ENCODE measurements around the gene FRMD3. TPM values are rescaled to one million over a fixed set of nuclear protein-coding genes. Genes with fewer than 3 reads are reported as not detected.

Gene FRMD3
- total and polyA plus RNA-seq, 8 donors: 1.0 to 3.7 (median 2.3) TPM

GRCh38 chr9:83560169-83560826 lies 22.1 kb upstream of the FRMD3 start:
- H3K27me3 ChIP-seq: no peaks in the 10 kb centered on the region
- DNase-seq: no peak
- no peak for ATAC-seq
- intact Hi-C loops (cut with DNase I): no loop called here
- no peaks in the 10 kb centered on the region for H3K9me3 ChIP-seq
- no peak for TF ChIP-seq CTCF (IDR thresholded peaks at IDR 0.05)
- no peak overlapping the region for H3K27ac ChIP-seq
- no peak overlapping the region for H3K4me3 ChIP-seq
- H3K36me3 ChIP-seq: no peaks in the 10 kb centered on the region
- H3K4me1 ChIP-seq: no peaks in the 10 kb centered on the region

- TF ChIP-seq CTCF (IDR thresholded peaks at IDR 0.05): no peak
- no peaks in the 10 kb centered on the region for H3K36me3 ChIP-seq
- H3K9me3 ChIP-seq: no peaks in the 10 kb centered on the region
- no peak overlapping the region for H3K4me3 ChIP-seq
- H3K27ac ChIP-seq: no peak overlapping the region
- H3K27me3 ChIP-seq: no peaks in the 10 kb centered on the region
- ATAC-seq: no peak
- no peak for DNase-seq
- intact Hi-C loops (cut with DNase I): no loop called here
- no peaks in the 10 kb centered on the region for H3K4me1 ChIP-seq
Measured at GRCh38 chr9:83557771-83558170, 19.6 kb upstream of the FRMD3 start.

- H3K27ac ChIP-seq: no peak overlapping the region
- no peaks in the 10 kb centered on the region for H3K9me3 ChIP-seq
- no peak for DNase-seq
- no peaks in the 10 kb centered on the region for H3K27me3 ChIP-seq
- intact Hi-C loops (cut with DNase I): no loop called here
- no peaks in the 10 kb centered on the region for H3K36me3 ChIP-seq
- no peak overlapping the region for H3K4me3 ChIP-seq
- no peak for TF ChIP-seq CTCF (IDR thresholded peaks at IDR 0.05)
- no peak for ATAC-seq
- H3K4me1 ChIP-seq: no peaks in the 10 kb centered on the region
Measured at GRCh38 chr9:83557317-83557716, 19.1 kb upstream of the FRMD3 start.

GRCh38 chr9:83554278-83554677 lies 16.1 kb upstream of the FRMD3 start:
- H3K4me1 ChIP-seq: no peaks in the 10 kb centered on the region
- intact Hi-C loops (cut with DNase I): no loop called here
- DNase-seq (no peak), ATAC-seq (no peak)
- peaks cover 0 to 6% of the 10 kb centered on the region in 2 donors for H3K9me3 ChIP-seq
- no peak overlapping the region for H3K27ac ChIP-seq
- H3K36me3 ChIP-seq: no peaks in the 10 kb centered on the region
- no peak overlapping the region for H3K4me3 ChIP-seq
- H3K27me3 ChIP-seq: no peaks in the 10 kb centered on the region
- TF ChIP-seq CTCF (IDR thresholded peaks at IDR 0.05): no peak

GRCh38 chr9:83544002-83544698 lies 5.9 kb upstream of the FRMD3 start:
- intact Hi-C loops (cut with DNase I): no loop called here
- Histone ChIP-seq H3K27ac (no peak overlapping the region), H3K4me1 (no peaks in the 10 kb centered on the region), H3K4me3 (no peak overlapping the region), H3K36me3 (no peaks in the 10 kb centered on the region), H3K9me3 (peaks cover 0 to 2% of the 10 kb centered on the region in 2 donors), H3K27me3 (no peaks in the 10 kb centered on the region)
- peak; percentile 71 to 75 for TF ChIP-seq CTCF (IDR thresholded peaks at IDR 0.05)
- DNase-seq: peak in 1 of 4 donors; percentile 24
- ATAC-seq: peak; percentile 95

Measured in left lung (tissue), 10 donors.